Forelimb muscle (tissue), 1 donor: ENCODE results near the gene CGB1. TPM values are rescaled to one million over a fixed set of nuclear protein-coding genes. Genes with fewer than 3 reads are reported as not detected.
"Not testable (repeated sequence)": the region's sequence is repeated elsewhere in the genome, so short reads cannot be mapped to it uniquely, and the experiment has no call there.

ENCODE experiments used
- DNase-seq: peaks from one replicate; pipeline ENCODE4 v3.0.0-alpha.2; 2013; ENCODE audit warnings: low read depth
- polyA plus RNA-seq: library from polyadenylated mRNA; unstranded; fragments of 120-200 nt; gene quantifications from one replicate; pipeline ENCODE4 v1.2.1, GENCODE V29; 2013; ENCODE audit not compliant: insufficient read length

The CGB1 gene
- polyA plus RNA-seq, 1 donor = not detected

DNA sequence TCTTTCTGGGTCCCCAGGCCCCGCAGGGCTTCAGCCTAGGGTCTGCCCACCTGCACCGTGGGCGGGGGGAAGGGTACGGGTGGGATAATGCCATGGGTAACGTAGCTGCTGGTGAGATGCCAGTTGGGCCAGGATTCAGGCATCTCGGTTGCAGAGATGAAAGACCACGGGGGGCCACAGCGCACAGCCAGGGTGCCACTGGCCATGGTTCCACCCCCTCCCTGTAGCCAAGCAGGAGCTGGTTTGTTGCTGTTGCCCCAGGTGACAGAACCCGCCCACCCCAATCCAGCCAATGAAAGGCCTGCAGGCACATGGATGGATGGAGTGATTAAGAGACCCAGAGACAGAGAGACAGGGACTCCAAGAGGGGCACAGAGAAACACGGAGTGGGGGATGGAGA, 21.9 kb upstream of the CGB1 start:
- DNase-seq = no peak

DNA sequence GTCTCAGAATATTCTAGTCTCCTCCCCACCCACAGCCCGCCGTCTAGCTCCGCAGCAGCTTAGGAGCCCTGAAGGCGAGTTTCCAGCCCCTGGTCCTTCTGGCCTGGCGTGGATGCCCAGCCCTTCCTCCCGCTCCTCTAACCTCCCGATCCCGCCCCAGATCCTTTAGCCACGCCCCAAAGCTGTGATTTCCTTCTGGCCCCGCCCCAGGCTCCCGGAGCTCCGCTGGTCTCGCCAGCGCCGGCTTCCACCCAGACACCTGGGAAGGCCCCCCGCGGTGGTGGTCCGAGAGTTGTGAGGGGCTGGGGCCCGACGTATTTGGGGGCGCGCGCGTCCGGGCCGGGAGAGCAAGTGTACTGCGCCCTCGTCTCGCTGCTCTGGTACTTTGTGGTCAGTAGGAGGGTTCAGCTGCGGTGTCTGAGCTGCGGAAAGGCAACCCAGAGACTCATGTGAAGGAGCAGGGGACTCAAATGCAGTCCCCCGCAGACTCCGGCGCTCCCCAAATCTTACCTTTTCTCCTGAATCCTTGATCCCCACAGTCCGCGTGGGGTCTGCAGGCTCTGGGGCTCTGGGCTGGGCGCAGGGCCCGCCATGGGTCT, 21.0 kb upstream of the CGB1 start, which contains the start of gene CGB7:
Gene CGB7 (minus strand): TSS at position 114 of the 599 bp plus-strand sequence. CDS start 2,374 bp downstream, outside the sequence.
- DNase-seq = no peak

DNA sequence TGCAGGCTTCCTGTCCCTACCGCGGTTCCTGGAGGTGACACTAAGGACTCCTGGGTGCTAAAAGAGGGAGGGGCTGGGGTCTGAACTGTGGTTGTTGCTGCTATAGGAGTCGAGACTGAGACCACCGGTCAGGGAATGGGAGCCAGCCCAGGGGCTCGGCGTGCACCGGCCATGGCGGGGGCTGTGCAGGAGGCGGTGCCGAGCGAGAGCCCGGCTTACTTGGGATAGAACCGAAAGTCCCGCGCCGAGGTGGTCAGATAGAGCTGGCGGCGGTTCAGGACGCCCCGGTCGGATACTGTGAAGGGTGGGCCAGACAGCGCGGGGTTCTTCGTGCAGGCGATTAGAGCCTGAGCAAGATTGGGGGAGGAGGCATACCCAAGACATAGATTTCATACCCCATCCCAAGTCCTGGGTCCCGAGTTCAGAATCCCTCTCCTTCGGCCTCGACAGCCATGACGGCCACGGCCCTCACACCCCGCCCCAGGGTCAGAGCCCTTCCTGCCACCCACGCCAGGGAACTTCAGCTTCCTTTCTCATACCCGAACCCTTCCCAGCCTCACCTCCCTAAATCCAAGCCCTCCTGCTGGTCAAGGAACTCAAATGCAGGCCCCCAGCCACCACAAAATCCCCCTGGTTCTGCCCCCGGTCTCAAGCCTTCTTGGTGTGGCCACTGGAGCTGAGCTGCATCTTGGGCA, 20.4 kb upstream of the CGB1 start:
- not testable (repeated sequence) for DNase-seq

DNA sequence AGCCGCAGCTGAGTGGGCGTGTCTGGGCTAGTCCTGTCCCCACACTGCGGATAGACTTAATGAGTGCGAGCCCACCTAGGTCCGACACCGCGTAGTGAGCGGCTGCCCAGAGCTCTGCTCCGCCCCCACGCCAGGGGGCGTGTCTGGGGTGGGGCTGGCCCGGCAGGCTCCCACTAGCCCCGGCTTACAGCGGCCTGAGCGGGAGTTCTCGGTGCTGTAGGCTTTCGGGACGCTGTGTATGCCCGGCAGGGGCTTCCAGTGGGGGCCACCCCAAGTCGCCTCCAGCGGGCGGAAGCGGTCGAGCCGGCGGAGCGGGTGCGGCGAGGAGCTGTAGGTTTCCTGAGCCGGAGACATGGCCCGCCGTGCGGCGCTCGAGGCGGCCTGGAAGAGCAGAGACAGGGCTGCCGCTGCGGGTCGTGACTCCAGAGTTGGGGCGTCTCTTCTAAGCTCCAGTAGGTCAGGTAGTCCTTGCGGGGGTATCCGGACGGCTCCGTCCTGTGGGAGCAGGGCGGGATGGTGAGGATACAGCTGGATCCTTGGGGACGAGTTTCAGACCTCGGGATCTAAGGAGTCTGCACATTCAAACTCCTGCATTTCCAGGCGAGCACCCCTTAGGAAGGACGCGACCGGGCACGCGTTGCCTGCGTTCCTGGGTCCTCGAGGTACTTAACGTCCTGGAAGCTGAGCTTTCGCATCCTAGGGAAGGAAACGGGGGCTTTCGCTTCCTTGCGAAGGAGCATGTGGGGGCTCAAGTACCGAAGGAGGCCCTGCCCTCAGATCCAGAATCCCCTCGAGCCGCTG, 19.6 kb upstream of the CGB1 start:
- DNase-seq = no peak

DNA sequence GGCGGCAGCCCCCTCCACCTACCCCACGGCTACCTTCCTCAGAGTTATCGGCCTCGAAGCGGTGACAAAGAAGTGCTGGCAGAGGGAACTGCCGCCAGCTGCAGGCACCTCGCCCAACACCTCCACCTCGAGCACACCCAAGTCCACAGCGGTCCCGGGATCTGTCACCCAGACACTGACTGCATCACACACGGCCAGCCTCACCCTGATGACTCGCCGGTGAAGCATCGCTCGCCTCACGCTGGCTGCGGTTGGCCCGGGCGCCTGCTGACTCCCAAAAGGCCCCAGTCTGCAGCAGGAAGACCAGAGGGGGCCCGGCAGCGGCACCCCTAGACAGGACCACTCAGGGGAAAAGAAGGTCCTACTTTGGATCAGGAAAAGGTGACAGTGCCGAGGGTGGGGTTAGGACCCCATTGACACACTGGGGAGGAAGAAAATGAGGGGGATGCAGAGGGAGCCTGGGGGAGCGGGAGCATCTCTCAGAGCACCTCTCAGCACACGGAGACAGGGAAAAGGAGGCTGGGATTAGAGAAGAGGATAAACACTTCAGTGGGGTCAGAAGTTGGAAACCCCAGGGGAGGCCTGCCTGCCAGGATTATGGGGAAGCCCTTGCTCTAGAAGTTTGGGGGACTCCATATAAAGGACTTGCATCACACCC, 13.8 kb upstream of the CGB1 start:
- DNase-seq = not testable (repeated sequence)

DNA sequence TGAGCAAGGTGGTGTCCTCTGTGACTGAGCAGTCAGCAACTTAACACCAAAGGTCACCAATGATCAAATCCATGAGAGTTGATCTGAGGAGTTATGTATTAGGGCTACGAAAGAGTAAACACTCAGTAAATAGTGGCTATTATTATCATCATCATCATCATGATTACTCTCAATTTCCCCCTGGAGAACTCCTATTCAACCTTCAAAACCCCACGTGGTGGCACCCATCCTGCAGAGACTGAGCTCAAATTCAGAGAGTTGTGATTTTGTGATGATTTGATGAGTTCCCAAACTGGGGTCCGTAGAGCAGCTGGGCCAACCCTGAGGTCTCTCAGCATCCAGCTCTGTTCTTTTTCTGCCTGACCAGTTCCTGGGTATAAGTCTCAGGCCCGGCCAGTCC, 13.1 kb upstream of the CGB1 start:
- DNase-seq = not testable (repeated sequence)

DNA sequence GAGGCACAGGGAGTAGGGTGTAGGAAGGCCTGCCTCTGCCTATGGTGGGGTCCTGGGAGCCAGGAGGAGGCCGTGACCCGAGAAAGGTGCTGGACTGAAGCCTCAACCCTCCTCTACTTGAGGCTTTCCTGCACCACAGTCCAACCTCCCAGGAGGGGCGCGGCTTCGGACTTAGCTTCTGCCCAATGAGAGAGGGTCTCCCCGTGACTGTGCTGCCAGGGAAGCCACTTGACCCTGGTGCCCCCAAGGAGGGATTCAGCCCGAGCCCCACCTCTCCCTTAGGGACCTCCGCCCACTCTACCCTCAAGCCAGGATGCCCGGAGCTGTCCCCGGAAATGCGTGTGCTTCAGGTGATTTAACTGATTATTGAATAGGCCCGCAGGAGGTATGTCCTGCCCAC, 12.3 kb upstream of the CGB1 start, which contains the start of gene CGB8:
Gene CGB8 (minus strand): TSS at position 101 of the 400 bp plus-strand sequence. CDS start 372 bp downstream, outside the sequence.
- DNase-seq = not testable (repeated sequence)

DNA sequence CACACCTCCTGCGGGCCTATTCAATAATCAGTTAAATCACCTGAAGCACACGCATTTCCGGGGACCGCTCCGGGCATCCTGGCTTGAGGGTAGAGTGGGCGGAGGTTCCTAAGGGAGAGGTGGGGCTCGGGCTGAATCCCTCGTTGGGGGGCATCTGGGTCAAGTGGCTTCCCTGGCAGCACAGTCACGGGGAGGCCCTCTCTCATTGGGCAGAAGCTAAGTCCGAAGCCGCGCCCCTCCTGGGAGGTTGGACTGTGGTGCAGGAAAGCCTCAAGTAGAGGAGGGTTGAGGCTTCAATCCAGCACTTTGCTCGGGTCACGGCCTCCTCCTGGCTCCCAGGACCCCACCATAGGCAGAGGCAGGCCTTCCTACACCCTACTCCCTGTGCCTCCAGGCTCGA, 6.9 kb upstream of the CGB1 start, which contains the start of gene CGB5:
Gene CGB5 (plus strand): TSS at position 301 of the 400 bp plus-strand sequence. CDS start 362 bp downstream, outside the sequence.
- DNase-seq = not testable (repeated sequence)

DNA sequence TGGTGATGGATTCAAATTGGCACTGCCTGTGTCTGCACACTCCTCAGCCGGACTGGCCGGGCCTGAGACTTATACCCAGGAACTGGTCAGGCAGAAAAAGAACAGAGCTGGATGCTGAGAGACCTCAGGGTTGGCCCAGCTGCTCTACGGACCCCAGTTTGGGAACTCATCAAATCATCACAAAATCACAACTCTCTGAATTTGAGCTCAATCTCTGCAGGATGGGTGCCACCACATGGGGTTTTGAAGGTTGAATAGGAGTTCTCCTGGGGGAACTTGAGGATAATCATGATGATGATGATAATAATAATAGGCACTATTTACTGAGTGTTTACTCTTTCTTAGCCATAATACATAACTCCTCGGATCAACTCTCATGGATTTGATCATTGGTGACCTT, 6.0 kb upstream of the CGB1 start:
- not testable (repeated sequence) for DNase-seq

DNA sequence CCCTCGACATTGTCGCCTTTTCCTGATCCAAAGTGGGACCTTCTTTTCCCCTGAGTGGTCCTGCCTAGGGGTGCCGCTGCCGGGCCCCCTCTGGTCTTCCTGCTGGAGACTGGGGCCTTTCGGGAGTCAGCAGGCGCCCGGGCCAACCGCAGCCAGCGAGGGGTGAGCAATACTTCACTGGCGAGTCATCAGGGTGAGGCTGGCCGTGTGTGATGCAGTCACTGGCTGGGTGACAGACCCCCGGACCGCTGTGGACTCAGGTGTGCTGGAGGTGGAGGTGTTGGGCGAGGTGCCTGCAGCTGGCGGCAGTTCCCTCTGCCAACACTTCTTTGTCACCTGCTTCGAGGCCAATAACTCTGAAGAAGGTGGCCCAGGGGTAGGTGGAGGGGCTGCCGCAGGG, 5.5 kb upstream of the CGB1 start:
- DNase-seq = no peak

DNA sequence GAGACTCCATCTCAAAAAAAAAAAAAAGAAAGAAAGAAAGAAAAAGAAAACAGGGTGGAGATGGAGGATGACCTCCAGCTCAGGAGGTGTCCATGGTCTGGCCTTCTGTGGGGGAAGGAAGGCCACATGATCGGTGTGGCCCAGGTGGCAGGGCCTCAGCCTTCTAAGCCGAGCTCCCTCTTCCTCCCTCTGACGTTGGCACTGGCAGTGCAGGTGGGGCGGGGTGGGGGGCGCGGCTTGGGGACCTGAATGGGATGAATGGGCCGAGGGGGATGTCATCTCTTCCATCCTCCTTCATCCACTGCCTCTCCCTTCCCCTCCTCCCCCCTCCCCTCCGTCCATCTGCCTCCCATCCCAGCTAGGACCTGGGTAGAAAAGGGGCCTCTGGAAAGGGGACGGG, 3.0 kb upstream of the CGB1 start:
- DNase-seq = not testable (repeated sequence)

DNA sequence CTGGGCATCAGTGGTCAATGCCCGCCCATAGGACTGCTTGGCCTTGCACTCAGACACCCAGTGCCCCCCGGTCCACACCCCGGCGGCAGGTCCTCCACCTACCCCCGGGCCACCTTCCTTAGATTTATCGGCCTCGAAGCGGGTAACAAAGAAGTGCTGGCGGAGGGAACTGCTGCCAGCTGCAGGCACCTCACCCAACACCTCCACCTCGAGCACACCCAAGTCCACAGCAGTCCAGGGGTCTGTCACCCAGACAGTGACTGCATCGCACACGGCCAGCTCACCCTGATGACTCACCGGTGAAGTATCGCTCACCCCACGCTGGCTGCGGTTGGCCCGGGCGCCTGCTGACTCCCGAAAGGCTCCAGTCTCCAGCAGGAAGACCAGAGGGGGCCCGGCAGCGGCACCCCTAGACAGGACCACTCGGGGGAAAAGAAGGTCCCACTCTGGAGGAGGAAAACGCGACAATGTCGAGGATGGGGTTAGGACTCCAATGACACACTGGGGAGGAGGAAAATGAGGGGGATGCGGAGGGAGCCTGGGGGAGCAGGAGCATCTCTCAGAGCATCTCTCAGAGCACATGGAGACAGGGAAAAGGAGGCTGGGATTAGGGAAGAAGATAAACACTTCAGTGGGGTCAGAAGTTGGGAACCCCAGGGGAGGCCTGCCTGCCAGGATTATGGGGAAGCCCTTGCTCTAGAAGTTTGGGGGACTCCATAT, 2.0 kb upstream of the CGB1 start:
- DNase-seq = not testable (repeated sequence)

DNA sequence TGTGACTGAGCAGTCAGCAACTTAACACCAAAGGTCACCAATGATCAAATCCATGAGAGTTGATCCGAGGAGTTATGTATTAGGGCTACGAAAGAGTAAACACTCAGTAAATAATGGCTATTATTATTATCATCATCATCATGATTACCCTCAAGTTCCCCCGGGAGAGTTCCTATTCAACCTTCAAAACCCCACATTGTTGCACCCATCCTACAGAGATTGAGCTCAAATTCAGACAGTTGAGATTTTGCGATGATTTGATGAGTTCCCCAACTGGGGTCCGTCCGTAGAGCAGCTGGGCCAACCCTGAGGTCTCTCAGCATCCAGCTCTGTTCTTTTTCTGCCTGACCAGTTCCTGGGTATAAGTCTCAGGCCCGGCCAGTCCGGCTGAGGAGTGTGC, 1.4 kb upstream of the CGB1 start:
- DNase-seq = not testable (repeated sequence)

DNA sequence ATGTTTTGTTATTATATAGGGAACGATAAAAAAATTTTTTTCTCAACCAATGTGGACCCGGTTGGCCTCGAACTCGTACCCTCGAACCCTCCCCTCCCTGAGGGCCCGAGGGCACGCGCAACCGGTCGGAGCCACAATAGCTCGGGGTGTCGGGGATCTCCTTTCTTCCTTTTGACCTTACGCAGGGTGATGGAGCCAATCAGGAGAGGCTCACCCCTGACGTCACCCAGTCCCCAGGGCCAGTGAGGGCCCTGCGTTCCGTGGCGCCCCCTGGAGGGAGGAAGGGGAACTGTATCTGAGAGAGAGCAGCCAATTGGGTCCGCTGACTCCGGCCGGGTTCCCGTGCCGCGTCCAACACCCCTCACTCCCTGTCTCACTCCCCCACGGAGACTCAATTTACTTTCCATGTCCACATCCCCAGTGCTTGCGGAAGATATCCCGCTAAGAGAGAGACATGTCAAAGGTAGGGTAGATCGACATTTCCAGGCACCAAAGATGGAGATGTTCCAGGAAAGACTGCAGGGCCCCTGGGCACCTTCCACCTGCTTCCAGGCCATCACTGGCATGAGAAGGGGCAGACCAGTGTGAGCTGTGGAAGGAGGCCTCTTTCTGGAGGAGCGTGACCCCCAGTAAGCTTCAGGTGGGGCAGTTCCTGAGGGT, 4.9 kb downstream of the CGB1 start, which contains the start of gene CGB2:
Gene CGB2 (plus strand): TSS at position 249 of the 660 bp plus-strand sequence. CDS start 206 bp downstream, at position 455.
- DNase-seq = not testable (repeated sequence)

DNA sequence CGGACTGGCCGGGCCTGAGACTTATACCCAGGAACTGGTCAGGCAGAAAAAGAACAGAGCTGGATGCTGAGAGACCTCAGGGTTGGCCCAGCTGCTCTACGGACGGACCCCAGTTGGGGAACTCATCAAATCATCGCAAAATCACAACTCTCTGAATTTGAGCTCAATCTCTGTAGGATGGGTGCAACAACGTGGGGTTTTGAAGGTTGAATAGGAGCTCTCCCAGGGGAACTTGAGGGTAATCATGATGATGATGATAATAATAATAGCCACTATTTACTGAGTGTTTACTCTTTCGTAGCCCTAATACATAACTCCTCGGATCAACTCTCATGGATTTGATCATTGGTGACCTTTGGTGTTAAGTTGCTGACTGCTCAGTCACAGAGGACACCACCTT, 6.4 kb downstream of the CGB1 start:
- not testable (repeated sequence) for DNase-seq

DNA sequence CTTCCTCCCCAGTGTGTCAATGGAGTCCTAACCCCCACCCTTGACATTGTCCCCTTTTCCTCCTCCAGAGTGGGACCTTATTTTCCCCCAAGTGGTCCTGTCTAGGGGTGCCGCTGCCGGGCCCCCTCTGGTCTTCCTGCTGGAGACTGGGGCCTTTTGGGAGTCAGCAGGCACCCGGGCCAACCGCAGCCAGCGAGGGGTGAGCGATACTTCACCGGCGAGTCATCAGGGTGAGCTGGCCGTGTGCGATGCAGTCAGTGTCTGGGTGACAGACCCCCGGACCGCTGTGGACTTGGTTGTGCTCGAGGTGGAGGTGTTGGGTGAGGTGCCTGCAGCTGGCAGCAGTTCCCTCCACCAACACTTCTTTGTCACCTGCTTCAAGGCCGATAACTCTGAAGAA, 6.9 kb downstream of the CGB1 start:
- not testable (repeated sequence) for DNase-seq

DNA sequence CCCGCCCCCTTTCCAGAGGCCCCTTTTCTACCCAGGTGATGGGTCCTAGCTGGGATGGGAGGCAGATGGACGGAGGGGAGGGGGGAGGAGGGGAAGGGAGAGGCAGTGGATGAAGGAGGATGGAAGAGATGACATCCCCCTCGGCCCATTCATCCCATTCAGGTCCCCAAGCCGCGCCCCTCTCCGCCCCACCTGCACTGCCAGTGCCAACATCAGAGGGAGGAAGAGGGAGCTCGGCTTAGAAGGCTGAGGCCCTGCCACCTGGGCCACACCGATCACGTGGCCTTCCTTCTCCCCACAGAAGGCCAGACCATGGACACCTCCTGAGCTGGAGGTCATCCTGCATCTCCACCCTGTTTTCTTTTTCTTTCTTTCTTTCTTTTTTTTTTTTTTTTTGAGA, 8.0 kb downstream of the CGB1 start:
- DNase-seq = not testable (repeated sequence)

DNA sequence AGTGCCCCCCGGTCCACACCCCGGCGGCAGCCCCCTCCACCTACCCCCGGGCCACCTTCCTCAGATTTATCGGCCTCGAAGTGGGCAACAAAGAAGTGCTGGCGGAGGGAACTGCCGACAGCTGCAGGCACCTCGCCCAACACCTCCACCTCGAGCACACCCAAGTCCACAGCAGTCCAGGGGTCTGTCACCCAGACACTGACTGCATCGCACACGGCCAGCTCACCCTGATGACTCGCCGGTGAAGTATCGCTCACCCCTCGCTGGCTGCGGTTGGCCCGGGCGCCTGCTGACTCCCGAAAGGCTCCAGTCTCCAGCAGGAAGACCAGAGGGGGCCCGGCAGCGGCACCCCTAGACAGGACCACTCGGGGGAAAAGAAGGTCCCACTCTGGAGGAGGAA, 11.1 kb downstream of the CGB1 start:
- not testable (repeated sequence) for DNase-seq

DNA sequence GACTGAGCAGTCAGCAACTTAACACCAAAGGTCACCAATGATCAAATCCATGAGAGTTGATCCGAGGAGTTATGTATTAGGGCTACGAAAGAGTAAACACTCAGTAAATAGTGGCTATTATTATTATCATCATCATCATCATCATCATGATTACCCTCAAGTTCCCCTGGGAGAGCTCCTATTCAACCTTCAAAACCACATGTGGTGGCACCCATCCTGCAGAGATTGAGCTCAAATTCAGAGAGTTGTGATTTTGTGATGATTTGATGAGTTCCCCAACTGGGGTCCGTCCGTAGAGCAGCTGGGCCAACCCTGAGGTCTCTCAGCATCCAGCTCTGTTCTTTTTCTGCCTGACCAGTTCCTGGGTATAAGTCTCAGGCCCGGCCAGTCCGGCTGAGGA, 11.6 kb downstream of the CGB1 start:
- DNase-seq = not testable (repeated sequence)

DNA sequence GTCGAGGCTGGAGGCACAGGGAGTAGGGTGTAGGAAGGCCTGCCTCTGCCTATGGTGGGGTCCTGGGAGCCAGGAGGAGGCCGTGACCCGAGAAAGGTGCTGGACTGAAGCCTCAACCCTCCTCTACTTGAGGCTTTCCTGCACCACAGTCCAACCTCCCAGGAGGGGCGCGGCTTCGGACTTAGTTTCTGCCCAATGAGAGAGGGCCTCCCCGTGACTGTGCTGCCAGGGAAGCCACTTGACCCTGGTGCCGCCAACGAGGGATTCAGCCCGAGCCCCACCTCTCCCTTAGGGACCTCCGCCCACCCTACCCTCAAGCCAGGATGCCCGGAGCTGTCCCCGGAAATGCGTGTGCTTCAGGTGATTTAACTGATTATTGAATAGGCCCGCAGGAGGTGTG, 12.5 kb downstream of the CGB1 start, which contains the start of gene CGB3:
Gene CGB3 (minus strand): TSS at position 101 of the 400 bp plus-strand sequence. CDS start 362 bp downstream, outside the sequence.
- not testable (repeated sequence) for DNase-seq
